H1 (cell line): ENCODE data around the gene CACNA1E. TPM values are rescaled to one million over a fixed set of nuclear protein-coding genes. Genes with fewer than 3 reads are reported as not detected.

ENCODE experiments used
- CTCF ChIA-PET: fragments of 300-600 bp; sonication (Branson Sonifier 250); formaldehyde crosslinking; loops from one replicate; lab custom pipeline; 2021; ENCODE audit not compliant: partially characterized antibody; lab: Charles Lee
- POLR2A ChIA-PET: fragments of 300-600 bp; sonication (Branson Sonifier 250); formaldehyde crosslinking; loops from one replicate; lab custom pipeline; 2021; ENCODE audit warnings: inconsistent platforms; ENCODE audit not compliant: partially characterized antibody; lab: Charles Lee
- DNase-seq, 2 experiments: peaks; one replicate each; pipeline versions ENCODE4 v3.0.0 to v3.0.0-alpha.2; 2010 to 2022; ENCODE audit warnings: low spot score in 2 of 2, low read depth in 1 of 2, mixed read lengths in 1 of 2
- FAIRE-seq: peaks from 2 replicates; lab custom pipeline; 2011; peaks lifted over from hg19 to GRCh38; lab: Jason Lieb, UNC
- H2AFZ ChIP-seq: 2 replicates; pipeline ENCODE4 v1.8.1; 2012; ENCODE audit warnings: low read length, inconsistent platforms
- H2AK5ac ChIP-seq: 2 replicates; pipeline ENCODE4 v1.6.1; 2013; ENCODE audit warnings: low read depth, low read length
- H2BK120ac ChIP-seq: replicated peaks from 2 replicates; pipeline ENCODE3; 2013; ENCODE audit warnings: low read depth, low read length, inconsistent platforms
- H2BK12ac ChIP-seq: 2 replicates; pipeline ENCODE4 v1.6.1; 2013; ENCODE audit warnings: low read depth, low read length
- H2BK15ac ChIP-seq: 2 replicates; pipeline ENCODE4 v1.6.1; 2013; ENCODE audit warnings: low read length
- H2BK20ac ChIP-seq: 2 replicates; pipeline ENCODE4 v1.6.1; 2013; ENCODE audit warnings: low read length
- H2BK5ac ChIP-seq: 2 replicates; pipeline ENCODE4 v1.6.1; 2013; ENCODE audit warnings: low read depth, low read length
- H3K14ac ChIP-seq: 2 replicates; pipeline ENCODE4 v1.6.1; 2013; ENCODE audit warnings: inconsistent platforms; ENCODE audit not compliant: insufficient read length
- H3K18ac ChIP-seq: 2 replicates; pipeline ENCODE4 v1.6.1; 2013; ENCODE audit warnings: low read length; ENCODE audit errors: extremely low read depth
- H3K23ac ChIP-seq: 2 replicates; pipeline ENCODE4 v1.6.1; 2013; ENCODE audit warnings: inconsistent platforms; ENCODE audit not compliant: insufficient read length
- H3K23me2 ChIP-seq: 2 replicates; pipeline ENCODE4 v1.6.1; 2013; ENCODE audit warnings: low read depth, low read length
- H3K27ac ChIP-seq: 2 replicates; pipeline ENCODE4 v1.6.1; 2011; ENCODE audit warnings: low read depth, low read length, inconsistent platforms
- H3K27me3 ChIP-seq, 4 experiments: replicated peaks in 1 of 4; 1 replicate in 1 of 4; 2 replicates in 3 of 4; pipeline versions ENCODE4 v1.6.1 to v1.8.1; 2011 to 2013; ENCODE audit warnings: low read length in 3 of 4, mild to moderate bottlenecking in 3 of 4, inconsistent platforms in 2 of 4, mixed read lengths in 2 of 4, moderate library complexity in 1 of 4; ENCODE audit not compliant: control insufficient read depth in 3 of 4, insufficient read depth in 3 of 4; ENCODE audit errors: extremely low read depth in 1 of 4
- H3K36me3 ChIP-seq, 4 experiments: 2 replicates each; pipeline versions ENCODE4 v1.6.1 to v1.8.1; 2011 to 2013; ENCODE audit warnings: mild to moderate bottlenecking in 4 of 4, low read length in 3 of 4, moderate library complexity in 2 of 4, control low read depth in 1 of 4, inconsistent platforms in 1 of 4; ENCODE audit not compliant: insufficient read depth in 4 of 4, control insufficient read depth in 2 of 4
- H3K4ac ChIP-seq: replicated peaks from 2 replicates; pipeline ENCODE3; 2013; ENCODE audit warnings: low read length, low read depth, mixed read lengths, inconsistent platforms; ENCODE audit not compliant: insufficient read length
- H3K4me1 ChIP-seq, 4 experiments: replicated peaks in 1 of 4; 1 replicate in 1 of 4; 2 replicates in 3 of 4; pipeline versions ENCODE4 v1.6.1 to v1.8.1; 2011 to 2013; ENCODE audit warnings: low read length in 3 of 4, inconsistent platforms in 2 of 4, mixed read lengths in 1 of 4; ENCODE audit not compliant: insufficient read depth in 4 of 4, control insufficient read depth in 3 of 4
- H3K4me2 ChIP-seq, 2 experiments: 2 replicates each; pipeline versions ENCODE4 v1.6.1 to v1.8.1; 2011 to 2013; ENCODE audit warnings: low read depth in 2 of 2, low read length in 2 of 2, control low read depth in 1 of 2, inconsistent platforms in 1 of 2, mild to moderate bottlenecking in 1 of 2; ENCODE audit not compliant: insufficient read depth in 1 of 2
- H3K4me3 ChIP-seq, 4 experiments: fragments of 200-600, 300-600 bp in 1 of 4; sonication (generic), shearing (Covaris generic), sonication (Bioruptor Twin) in 1 of 4; 2 replicates each; pipeline versions ENCODE4 v1.5.1 to v1.8.1; 2011 to 2016; ENCODE audit warnings: low read length in 4 of 4, low read depth in 3 of 4, control low read depth in 2 of 4, inconsistent platforms in 2 of 4, mild to moderate bottlenecking in 2 of 4, mixed read lengths in 1 of 4, moderate library complexity in 1 of 4; ENCODE audit not compliant: insufficient read depth in 2 of 4; ENCODE audit errors: extremely low read depth in 1 of 4
- H3K56ac ChIP-seq: replicated peaks from 2 replicates; pipeline ENCODE3; 2013; ENCODE audit warnings: low read depth, mild to moderate bottlenecking, mixed read lengths, low read length, inconsistent platforms; ENCODE audit not compliant: insufficient read length
- H3K79me1 ChIP-seq: 2 replicates; pipeline ENCODE4 v1.6.1; 2013; ENCODE audit warnings: low read depth, low read length, control low read depth
- H3K79me2 ChIP-seq, 2 experiments: 2 replicates each; pipeline versions ENCODE4 v1.6.1 to v1.8.1; 2012 to 2013; ENCODE audit warnings: low read length in 2 of 2, mild to moderate bottlenecking in 2 of 2, inconsistent platforms in 1 of 2; ENCODE audit not compliant: insufficient read depth in 2 of 2, control insufficient read depth in 1 of 2
- H3K9ac ChIP-seq, 4 experiments: replicated peaks in 1 of 4; 1 replicate in 1 of 4; 2 replicates in 3 of 4; pipeline versions ENCODE4 v1.6.1 to v1.8.1; 2011 to 2013; ENCODE audit warnings: low read depth in 3 of 4, low read length in 3 of 4, control low read depth in 2 of 4, mild to moderate bottlenecking in 2 of 4, moderate library complexity in 2 of 4, inconsistent platforms in 1 of 4; ENCODE audit errors: extremely low read depth in 1 of 4
- H3K9me3 ChIP-seq, 2 experiments: 2 replicates each; pipeline versions ENCODE4 v1.6.1 to v1.8.1; 2012 to 2013; ENCODE audit warnings: mild to moderate bottlenecking in 2 of 2, moderate library complexity in 2 of 2, control low read depth in 1 of 2, inconsistent platforms in 1 of 2, low read depth in 1 of 2, low read length in 1 of 2, mixed read lengths in 1 of 2; ENCODE audit not compliant: insufficient read depth in 2 of 2
- H4K20me1 ChIP-seq, 2 experiments: replicated peaks in 1 of 2; 2 replicates each; pipeline versions ENCODE3 to v1.8.1; 2011 to 2013; ENCODE audit warnings: inconsistent platforms in 2 of 2, low read length in 2 of 2, mild to moderate bottlenecking in 1 of 2; ENCODE audit not compliant: insufficient read depth in 2 of 2, control insufficient read depth in 1 of 2
- H4K5ac ChIP-seq: 2 replicates; pipeline ENCODE4 v1.6.1; 2013; ENCODE audit warnings: low read length, low read depth, mixed read lengths, inconsistent platforms; ENCODE audit not compliant: insufficient read length
- H4K8ac ChIP-seq: 2 replicates; pipeline ENCODE4 v1.8.0; 2013; ENCODE audit warnings: mild to moderate bottlenecking, moderate library complexity, low read length, inconsistent platforms; ENCODE audit not compliant: insufficient read depth; ENCODE audit errors: extremely low read depth
- H4K91ac ChIP-seq: replicated peaks from 2 replicates; pipeline ENCODE3; 2013; ENCODE audit warnings: low read length, mixed read lengths, inconsistent platforms; ENCODE audit not compliant: insufficient read length
- RAD21 ChIP-seq, 2 experiments: IDR thresholded peaks in 1 of 2; conservative IDR thresholded peaks in 1 of 2; 2 replicates each; pipeline ENCODE4 v1.6.1; 2011; ENCODE audit warnings: low read depth in 2 of 2, low read length in 2 of 2, improper control_type of control experiment in 1 of 2, inconsistent platforms in 1 of 2, mild to moderate bottlenecking in 1 of 2, moderate library complexity in 1 of 2
- SIN3A ChIP-seq, 2 experiments: IDR thresholded peaks in 1 of 2; conservative IDR thresholded peaks in 1 of 2; 2 replicates each; pipeline ENCODE4 v1.6.1; 2011 to 2012; ENCODE audit warnings: low read length in 2 of 2, improper control_type of control experiment in 1 of 2, low read depth in 1 of 2, mild to moderate bottlenecking in 1 of 2
- SP1 ChIP-seq: IDR thresholded peaks from 2 replicates; pipeline ENCODE4 v1.6.1; 2011; ENCODE audit warnings: low read depth, low read length
- TBP ChIP-seq: IDR thresholded peaks from 2 replicates; pipeline ENCODE4 v1.6.1; 2011; ENCODE audit warnings: low read depth, low read length, improper control_type of control experiment
- TEAD4 ChIP-seq: IDR thresholded peaks from 2 replicates; pipeline ENCODE4 v1.6.1; 2012; ENCODE audit warnings: low read depth, low read length, inconsistent platforms, mixed read lengths
- WGBS, 2 experiments: shearing (Covaris generic) in 1 of 2; methylation state at CpG; one replicate each; pipeline versions ENCODE4 v1.1.6 to v1.1.7; 2013 to 2015; ENCODE audit warnings: low lambda C conversion rate in 2 of 2, mixed read lengths in 2 of 2, inconsistent platforms in 1 of 2, low coverage in 1 of 2, missing lambda C conversion rate in 1 of 2; ENCODE audit not compliant: insufficient replicate concordance in 2 of 2, insufficient coverage in 1 of 2, insufficient read length in 1 of 2; ENCODE audit errors: extremely low coverage in 1 of 2, missing lambda C conversion rate in 1 of 2; 5-methylcytosine and 5-hydroxymethylcytosine counted together
- polyA plus RNA-seq, 7 experiments: library from polyadenylated mRNA; depleted of rRNA in 3 of 7; stranded (reverse) in 5 of 7; unstranded in 2 of 7; fragments of >200 nt in 5 of 7; fragments of 200-250 nt in 2 of 7; gene quantifications; 1 replicate in 5 of 7; 2 replicates in 1 of 7; 4 replicates in 1 of 7; pipeline versions ENCODE4 v1.2.1 to v1.2.3, GENCODE V29; 2011 to 2013; ENCODE audit warnings: missing spikeins in 2 of 7, mixed read lengths in 2 of 7
- total RNA-seq: library from RNA; stranded (reverse); fragmentation: NEBNext Ultra II Directional; extraction: Animal tissue kit (Norgen Biotek cat#: 25700); gene quantifications from 2 replicates; pipeline ENCODE4 v1.2.1, GENCODE V29; 2021
- TF ChIP-seq, protein P1 (sequence below), 3 experiments: IDR thresholded peaks; 1 replicate in 2 of 3; 2 replicates in 1 of 3; pipeline versions ENCODE4 v1.5.1 to v1.6.1; 2011; ENCODE audit warnings: low read length in 3 of 3, mild to moderate bottlenecking in 3 of 3, inconsistent platforms in 2 of 3, low read depth in 1 of 3, moderate library complexity in 1 of 3; ENCODE audit not compliant: insufficient read depth in 1 of 3; ENCODE audit errors: control extremely low read depth in 1 of 3

CACNA1E gene
- total and polyA plus RNA-seq, 2 of the 8 experiments (the other 6 are each of a cell fraction or from before 2014, with no cell fraction given): 0.98 to 1.3 TPM

GRCh38 chr1:181583598-181583997, 100.3 kb downstream of the CACNA1E start:
- Histone ChIP-seq H3K4me3 (no peak overlapping the region), H2BK120ac (no peak overlapping the region), H4K5ac (no peak overlapping the region), H3K18ac (no peak overlapping the region; the same call in 1 of the 2 replicates), H2BK20ac (peak overlapping the region; percentile 10; the same call in 1 of the 2 replicates), H3K36me3 (no peaks in the 10 kb centered on the region), H3K23me2 (no peaks in the 10 kb centered on the region), H2AK5ac (peak overlapping the region; percentile 49; the same call in 1 of the 2 replicates), H2BK5ac (no peak overlapping the region), H3K23ac (no peak overlapping the region), H2AFZ (0 out of 2 replicates have a peak overlapping the region, but pooled peaks have one; percentile 8), H3K27ac (no peak overlapping the region), H3K14ac (no peak overlapping the region), H3K27me3 (no peaks in the 10 kb centered on the region; a peak in 1 of 7 replicates), H3K79me2 (no peaks in the 10 kb centered on the region), H3K4me1 (peaks cover 0 to 13% (median 5%) of the 10 kb centered on the region in 4 experiments; a peak in 3 of 7 replicates), H4K91ac (no peak overlapping the region), H3K4me2 (peak overlapping the region; percentile 27 to 32; a peak in 2 of 4 replicates), H2BK15ac (no peak overlapping the region), H4K8ac (no peak overlapping the region), H2BK12ac (no peak overlapping the region), H3K79me1 (no peaks in the 10 kb centered on the region), H3K56ac (no peak overlapping the region), H3K9me3 (no peaks in the 10 kb centered on the region), H3K9ac (no peak overlapping the region), H4K20me1 (no peaks in the 10 kb centered on the region), H3K4ac (no peak overlapping the region)
- TF ChIP-seq TEAD4 (peak; percentile 99), TBP (no peak), SIN3A (conservative IDR thresholded peaks at IDR 0.05 in 1 of 2, IDR thresholded peaks at IDR 0.05 in 1 of 2; ENCODE audit: low read depth in 1 of 2, low read length in 2 of 2) (peak; percentile 82 to 85; a peak in 3 of 4 replicates), SP1 (0 out of 2 replicates have a peak, but pooled peaks have one; percentile 25), RAD21 (IDR thresholded peaks at IDR 0.05 in 1 of 2, conservative IDR thresholded peaks at IDR 0.05 in 1 of 2; ENCODE audit: low read depth in 2 of 2, low read length in 2 of 2) (peak; percentile 52 to 63)
- TF ChIP-seq, protein P1, sequence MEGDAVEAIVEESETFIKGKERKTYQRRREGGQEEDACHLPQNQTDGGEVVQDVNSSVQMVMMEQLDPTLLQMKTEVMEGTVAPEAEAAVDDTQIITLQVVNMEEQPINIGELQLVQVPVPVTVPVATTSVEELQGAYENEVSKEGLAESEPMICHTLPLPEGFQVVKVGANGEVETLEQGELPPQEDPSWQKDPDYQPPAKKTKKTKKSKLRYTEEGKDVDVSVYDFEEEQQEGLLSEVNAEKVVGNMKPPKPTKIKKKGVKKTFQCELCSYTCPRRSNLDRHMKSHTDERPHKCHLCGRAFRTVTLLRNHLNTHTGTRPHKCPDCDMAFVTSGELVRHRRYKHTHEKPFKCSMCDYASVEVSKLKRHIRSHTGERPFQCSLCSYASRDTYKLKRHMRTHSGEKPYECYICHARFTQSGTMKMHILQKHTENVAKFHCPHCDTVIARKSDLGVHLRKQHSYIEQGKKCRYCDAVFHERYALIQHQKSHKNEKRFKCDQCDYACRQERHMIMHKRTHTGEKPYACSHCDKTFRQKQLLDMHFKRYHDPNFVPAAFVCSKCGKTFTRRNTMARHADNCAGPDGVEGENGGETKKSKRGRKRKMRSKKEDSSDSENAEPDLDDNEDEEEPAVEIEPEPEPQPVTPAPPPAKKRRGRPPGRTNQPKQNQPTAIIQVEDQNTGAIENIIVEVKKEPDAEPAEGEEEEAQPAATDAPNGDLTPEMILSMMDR (IDR thresholded peaks at IDR 0.05; ENCODE audit: control extremely low read depth in 1 of 3, insufficient read depth in 1 of 3, low read depth in 1 of 3, low read length in 3 of 3): peak; percentile 31 to 83 (median 60)
- ChIA-PET POLR2A (no interaction called here), CTCF (interaction anchor here (0.7 to 3.5 kb wide), 11 partner anchors 9 to 486 kb away, joined by 3 to 12 read pairs (median 4); no protein-coding TSS in a partner anchor)
- FAIRE-seq (peak; percentile 90), DNase-seq (peak; percentile 36 to 61)
- 59% methylated on average over 3 of the region's 3 CpGs; no CpG with 5 or more reads in 1 of the 2 experiments for WGBS, 2 experiments
